ENCODE results near the gene DIAPH3. TPM values are rescaled to one million over a fixed set of nuclear protein-coding genes. Genes with fewer than 3 reads are reported as not detected.

The DIAPH3 gene
- total RNA-seq, 4 donors from 2014 or later, result 0.20 to 0.30 TPM; not detected in 2

- 65 to 74% methylated on average over 2 of the region's 2 CpGs for whole genome bisulfite sequencing, 2 donors
- Histone ChIP-seq H3K36me3 (no peaks in the 10 kb centered on the region), H3K27me3 (no peaks in the 10 kb centered on the region), H3K4me3 (no peak overlapping the region), H3K4me1 (no peaks in the 10 kb centered on the region), H3K27ac (no peak overlapping the region), H3K9me3 (no peaks in the 10 kb centered on the region)
- TF ChIP-seq POLR2A (IDR thresholded peaks at IDR 0.05), result no peak
- DNase-seq (ENCODE audit: low spot score in 2 of 2), result no peak
These were observed 418.9 kb downstream of the DIAPH3 start for GRCh38 chr13:59744747-59745391.

GRCh38 chr13:59743195-59743594, 420.5 kb downstream of the DIAPH3 start:
- Histone ChIP-seq H3K36me3 (no peaks in the 10 kb centered on the region), H3K4me1 (no peaks in the 10 kb centered on the region), H3K4me3 (no peak overlapping the region), H3K9me3 (no peaks in the 10 kb centered on the region), H3K27ac (no peak overlapping the region), H3K27me3 (no peaks in the 10 kb centered on the region)
- DNase-seq (ENCODE audit: low spot score in 2 of 2), result no peak
- TF ChIP-seq EP300 (IDR thresholded peaks at IDR 0.05), result no peak
- TF ChIP-seq POLR2A (IDR thresholded peaks at IDR 0.05), result no peak
- TF ChIP-seq CTCF (IDR thresholded peaks at IDR 0.05), result no peak
- WGBS, 2 donors, result 81 to 87% methylated on average over 3 of the region's 3 CpGs

- Histone ChIP-seq H3K36me3 (no peaks in the 10 kb centered on the region), H3K27me3 (no peaks in the 10 kb centered on the region), H3K9me3 (no peaks in the 10 kb centered on the region), H3K27ac (no peak overlapping the region), H3K4me3 (no peak overlapping the region), H3K4me1 (no peaks in the 10 kb centered on the region)
- no peak for DNase-seq (ENCODE audit: low spot score in 2 of 2)
- TF ChIP-seq POLR2A (IDR thresholded peaks at IDR 0.05) (no peak), EP300 (IDR thresholded peaks at IDR 0.05) (no peak), CTCF (IDR thresholded peaks at IDR 0.05) (no peak)
These were observed 421.3 kb downstream of the DIAPH3 start for GRCh38 chr13:59742467-59742866.

- no peaks in the 10 kb centered on the region for H3K27me3 ChIP-seq
- H3K4me3 ChIP-seq, result no peak overlapping the region
- 80 to 94% methylated on average over 5 of the region's 5 CpGs for WGBS, 2 donors
- H3K27ac ChIP-seq, result no peak overlapping the region
- TF ChIP-seq POLR2A (IDR thresholded peaks at IDR 0.05) (no peak), EP300 (IDR thresholded peaks at IDR 0.05) (no peak), CTCF (IDR thresholded peaks at IDR 0.05) (no peak)
- H3K4me1 ChIP-seq, result no peaks in the 10 kb centered on the region
- H3K9me3 ChIP-seq, result no peaks in the 10 kb centered on the region
- DNase-seq (ENCODE audit: low spot score in 2 of 2), result no peak
- H3K36me3 ChIP-seq, result no peaks in the 10 kb centered on the region
These were observed 424.8 kb downstream of the DIAPH3 start for GRCh38 chr13:59738921-59739320.

GRCh38 chr13:59734393-59734792, 429.3 kb downstream of the DIAPH3 start:
- Histone ChIP-seq H3K4me3 (no peak overlapping the region), H3K4me1 (no peaks in the 10 kb centered on the region), H3K36me3 (no peaks in the 10 kb centered on the region), H3K9me3 (no peaks in the 10 kb centered on the region), H3K27me3 (no peaks in the 10 kb centered on the region), H3K27ac (no peak overlapping the region)
- 83 to 84% methylated on average over 6 of the region's 6 CpGs for WGBS, 2 donors
- DNase-seq (ENCODE audit: low spot score in 2 of 2), result no peak
- TF ChIP-seq CTCF (IDR thresholded peaks at IDR 0.05) (no peak), EP300 (IDR thresholded peaks at IDR 0.05) (no peak), POLR2A (IDR thresholded peaks at IDR 0.05) (no peak)

GRCh38 chr13:59733744-59734143, 430.0 kb downstream of the DIAPH3 start:
- no peak for DNase-seq (ENCODE audit: low spot score in 2 of 2)
- 98% methylated on average over 2 of the region's 2 CpGs for WGBS, 2 donors
- Histone ChIP-seq H3K9me3 (no peaks in the 10 kb centered on the region), H3K27me3 (no peaks in the 10 kb centered on the region), H3K27ac (no peak overlapping the region), H3K4me3 (no peak overlapping the region), H3K4me1 (no peaks in the 10 kb centered on the region), H3K36me3 (no peaks in the 10 kb centered on the region)
- TF ChIP-seq EP300 (IDR thresholded peaks at IDR 0.05) (no peak), POLR2A (IDR thresholded peaks at IDR 0.05) (no peak)
